CD4-positive, alpha-beta T cell (primary cell): Measurements from ENCODE around the gene WIPF1. TPM values are rescaled to one million over a fixed set of nuclear protein-coding genes. Genes with fewer than 3 reads are reported as not detected.

Experiments
- ATAC-seq: fragments of 200-7000 bp; cut with Tn5 transposase; one replicate; pipeline ENCODE4 v1.10.0; 2022; ENCODE audit warnings: mild to moderate bottlenecking; ENCODE audit not compliant: poor library complexity
- CTCF ChIA-PET: fragments of 350-600 bp; sonication (Branson Sonifier 250); formaldehyde crosslinking; loops from one replicate; lab custom pipeline; 2021; ENCODE audit warnings: antibody characterized with exemption, inconsistent platforms; lab: Charles Lee
- POLR2A ChIA-PET: fragments of 350-600 bp; sonication (Branson Sonifier 250); formaldehyde crosslinking; loops from one replicate; lab custom pipeline; 2021; ENCODE audit warnings: antibody characterized with exemption, inconsistent platforms; lab: Charles Lee
- DNase-seq, 14 experiments: peaks; one replicate each; pipeline ENCODE4 v3.0.0-alpha.2; 2013 to 2020; ENCODE audit warnings: mixed read lengths in 2 of 14
- H3K27ac ChIP-seq, 2 donors: one replicate each; pipeline versions ENCODE4 v1.5.1 to v1.7.0; 2013; ENCODE audit warnings: low read length in 2 of 2, low read depth in 1 of 2, mild to moderate bottlenecking in 1 of 2
- H3K27me3 ChIP-seq, 2 experiments: 1 replicate in 1 of 2; 2 replicates in 1 of 2; pipeline versions ENCODE4 v1.6.1 to v1.7.0; 2013; ENCODE audit warnings: low read length in 2 of 2, control low read depth in 1 of 2, mild to moderate bottlenecking in 1 of 2, moderate library complexity in 1 of 2; ENCODE audit not compliant: insufficient read depth in 2 of 2, control insufficient read depth in 1 of 2
- H3K36me3 ChIP-seq: one replicate; pipeline ENCODE4 v1.6.1; 2013; ENCODE audit warnings: low read length, control low read depth; ENCODE audit not compliant: insufficient read depth
- H3K4me1 ChIP-seq: one replicate; pipeline ENCODE4 v1.6.1; 2013; ENCODE audit warnings: low read length, control low read depth; ENCODE audit not compliant: insufficient read depth
- H3K4me3 ChIP-seq: one replicate; pipeline ENCODE4 v1.5.1; 2013; ENCODE audit warnings: mild to moderate bottlenecking, low read length, moderate library complexity
- H3K9me3 ChIP-seq, 2 experiments: 1 replicate in 1 of 2; 2 replicates in 1 of 2; pipeline versions ENCODE4 v1.6.1 to v1.7.0; 2013; ENCODE audit warnings: low read length in 2 of 2, mild to moderate bottlenecking in 2 of 2, control low read depth in 1 of 2, moderate library complexity in 1 of 2; ENCODE audit not compliant: control insufficient read depth in 1 of 2, insufficient read depth in 1 of 2
- H3K27ac Mint-ChIP-seq: one replicate; pipeline ENCODE4 v1.8.0; 2020; ENCODE audit warnings: mixed read lengths
- H3K27me3 Mint-ChIP-seq: one replicate; pipeline ENCODE4 v1.8.0; 2021; ENCODE audit warnings: mixed read lengths
- H3K36me3 Mint-ChIP-seq: one replicate; pipeline ENCODE4 v1.8.0; 2021; ENCODE audit warnings: low read depth, mixed read lengths
- H3K4me1 Mint-ChIP-seq: one replicate; pipeline ENCODE4 v1.8.0; 2021; ENCODE audit warnings: low read depth, mixed read lengths
- H3K4me3 Mint-ChIP-seq: one replicate; pipeline ENCODE4 v1.8.0; 2020; ENCODE audit warnings: mild to moderate bottlenecking, mixed read lengths
- H3K9me3 Mint-ChIP-seq: one replicate; pipeline ENCODE4 v1.8.0; 2020; ENCODE audit warnings: mixed read lengths
- CTCF ChIP-seq: fragments of 200-600 bp; IDR thresholded peaks from one replicate; pipeline ENCODE4 v1.8.0; 2022; ENCODE audit warnings: antibody characterized with exemption, mild to moderate bottlenecking
- intact Hi-C, 2 experiments: fragments of 100-400 bp; cut with DNase I in 1 of 2; cut with micrococcal nuclease in 1 of 2; formaldehyde crosslinking; loops; one replicate each; pipeline versions ENCODE4 v1.15.1 to v1.9.0; 2023 to 2025; cut with DNase I, micrococcal nuclease
- total RNA-seq, 174 experiments: library from RNA in 2 of 174; stranded (reverse) in 2 of 174; gene quantifications; one replicate each; pipeline ENCODE4 v1.2.3 and lab custom pipeline; 2021 to 2026

Gene WIPF1
- total RNA-seq, 2 experiments from 2014 or later, result 237 to 264 TPM

DNA sequence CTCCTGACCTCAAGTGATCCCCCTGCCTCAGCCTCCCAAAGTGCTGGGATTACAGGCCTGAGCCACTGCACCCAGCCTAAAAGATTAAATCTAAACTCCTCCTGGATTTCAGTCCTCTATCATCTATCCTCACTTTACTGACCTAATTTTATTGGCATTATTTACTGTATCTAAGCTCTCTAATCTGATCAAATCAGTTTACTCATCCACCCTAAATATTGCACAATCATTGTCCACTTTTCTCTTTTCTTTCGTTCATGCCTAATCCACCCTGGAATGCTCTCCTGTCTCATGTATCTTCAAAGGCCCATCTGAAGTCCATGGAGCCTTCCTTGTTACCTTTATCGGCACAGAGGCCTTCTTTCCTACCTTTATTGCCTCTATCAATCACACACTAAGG, 79.2 kb downstream of the WIPF1 start:
- TF ChIP-seq CTCF, result no peak
- ATAC-seq, result no peak
- no peaks in the 10 kb centered on the region for H3K36me3 Mint-ChIP-seq
- intact Hi-C loops, result no loop called here
- no peaks in the 10 kb centered on the region for H3K4me1 ChIP-seq
- DNase-seq, result no peak
- H3K4me1 Mint-ChIP-seq, result peaks cover 16% of the 10 kb centered on the region
- H3K9me3 Mint-ChIP-seq, result no peaks in the 10 kb centered on the region
- ChIA-PET CTCF (no interaction called here), POLR2A (interaction anchor here (2.0 kb wide), 1 partner anchor 26 kb away, joined by 6 read pairs; no protein-coding TSS in a partner anchor)
- no peaks in the 10 kb centered on the region for H3K27me3 ChIP-seq
- H3K36me3 ChIP-seq, result no peaks in the 10 kb centered on the region
- no peak overlapping the region for H3K4me3 Mint-ChIP-seq
- no peaks in the 10 kb centered on the region for H3K9me3 ChIP-seq
- no peak overlapping the region for H3K27ac Mint-ChIP-seq
- H3K27me3 Mint-ChIP-seq, result no peaks in the 10 kb centered on the region
- no peak overlapping the region for H3K4me3 ChIP-seq
- no peak overlapping the region for H3K27ac ChIP-seq

DNA sequence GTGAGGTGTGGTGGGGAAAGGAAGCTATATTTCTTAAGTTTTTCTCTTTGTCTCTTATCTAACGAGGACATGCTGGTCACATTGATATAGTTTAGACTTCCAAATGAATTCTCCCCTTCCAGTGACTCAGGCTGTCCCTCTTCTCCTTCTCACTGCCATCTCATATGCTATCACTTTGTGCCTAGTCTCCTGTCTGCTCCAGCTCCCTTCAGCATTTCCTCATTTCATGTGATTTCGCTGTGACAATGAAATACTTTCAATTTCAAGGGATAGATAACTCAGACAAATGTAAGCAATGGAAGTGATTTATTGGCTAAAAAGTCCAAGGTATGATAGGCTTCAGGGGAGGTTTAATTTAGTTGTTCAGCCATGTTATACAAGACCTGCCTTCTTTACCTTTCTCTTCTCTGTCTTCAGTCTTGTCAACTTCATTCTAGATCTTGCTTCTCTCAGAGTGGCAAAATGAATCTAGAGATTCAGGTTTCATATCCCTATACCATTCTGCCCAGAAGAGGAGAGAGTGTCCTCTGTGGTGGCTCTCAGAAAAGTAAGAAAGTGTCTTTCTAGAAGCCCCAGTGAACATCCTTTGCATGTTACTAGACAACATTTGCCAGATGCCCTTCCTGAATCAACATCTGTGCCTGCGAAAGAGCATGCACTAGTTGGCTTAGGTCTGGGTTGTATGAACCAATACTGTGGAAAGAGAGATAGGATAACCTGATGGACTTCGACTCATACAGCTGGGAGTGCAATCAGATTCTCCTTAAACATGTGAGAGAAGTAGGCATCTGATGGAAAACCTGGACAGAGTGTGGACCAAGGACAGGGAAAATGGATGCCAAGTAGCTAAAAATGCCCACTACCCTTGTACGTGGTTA, 80.9 kb downstream of the WIPF1 start:
- H3K27ac Mint-ChIP-seq, result no peak overlapping the region
- Histone ChIP-seq H3K27ac (no peak overlapping the region), H3K4me1 (peaks cover 2% of the 10 kb centered on the region), H3K27me3 (no peaks in the 10 kb centered on the region), H3K9me3 (no peaks in the 10 kb centered on the region), H3K36me3 (no peaks in the 10 kb centered on the region), H3K4me3 (no peak overlapping the region)
- POLR2A ChIA-PET, result interaction anchor here (0.6 to 2.0 kb wide), 2 partner anchors 8 to 24 kb away, joined by 3 to 6 read pairs; no protein-coding TSS in a partner anchor
- no peaks in the 10 kb centered on the region for H3K9me3 Mint-ChIP-seq
- intact Hi-C loops, result no loop called here
- no peak for TF ChIP-seq CTCF
- no peak overlapping the region for H3K4me3 Mint-ChIP-seq
- ATAC-seq (no peak), DNase-seq (no peak)
- peaks cover 2% of the 10 kb centered on the region for H3K36me3 Mint-ChIP-seq
- peaks cover 25% of the 10 kb centered on the region for H3K4me1 Mint-ChIP-seq
- H3K27me3 Mint-ChIP-seq, result no peaks in the 10 kb centered on the region
- CTCF ChIA-PET, result interaction anchor here (0.6 kb wide), 1 partner anchor 54 kb away, joined by 4 read pairs; no protein-coding TSS in a partner anchor

GRCh38 chr2:174512345-174512744, 85.3 kb downstream of the WIPF1 start:
- Histone ChIP-seq H3K27ac (no peak overlapping the region), H3K4me1 (peaks cover 3% of the 10 kb centered on the region), H3K27me3 (no peaks in the 10 kb centered on the region), H3K36me3 (no peaks in the 10 kb centered on the region), H3K4me3 (no peak overlapping the region), H3K9me3 (peaks cover 13 to 22% of the 10 kb centered on the region in 2 experiments)
- Mint-ChIP-seq H3K4me3 (peak overlapping the region; percentile 32), H3K4me1 (peaks cover 25% of the 10 kb centered on the region), H3K27me3 (no peaks in the 10 kb centered on the region), H3K27ac (no peak overlapping the region), H3K36me3 (peaks cover 27% of the 10 kb centered on the region), H3K9me3 (peaks cover 2% of the 10 kb centered on the region)
- no peak for TF ChIP-seq CTCF
- no peak for ATAC-seq
- CTCF ChIA-PET, result interaction anchor here (0.5 kb wide), 1 partner anchor 52 kb away, joined by 4 read pairs; no protein-coding TSS in a partner anchor
- POLR2A ChIA-PET, result interaction anchor here (1.3 kb wide), 1 partner anchor 19 kb away, joined by 7 read pairs; no protein-coding TSS in a partner anchor
- DNase-seq, result no peak
- intact Hi-C loops, result no loop called here
